Measurements from ENCODE around the gene FILIP1.

Gene FILIP1

GRCh38 chr6:75528423-75528822 lies 34.8 kb upstream of the FILIP1 start:
- no peak overlapping the region for H3K4me3 ChIP-seq (ENCODE audit: low read depth, low read length)
- no peak for TF ChIP-seq CTCF (IDR thresholded peaks at IDR 0.05; ENCODE audit: control insufficient read depth, extremely low read depth, insufficient read depth)
- DNase-seq (ENCODE audit: low read depth): no peak

- peak; percentile 51 for DNase-seq (ENCODE audit: low read depth)
- peak; percentile 79 for TF ChIP-seq CTCF (IDR thresholded peaks at IDR 0.05; ENCODE audit: control insufficient read depth, extremely low read depth, insufficient read depth)
Observed at GRCh38 chr6:75526502-75527127, 33.0 kb upstream of the FILIP1 start.

GRCh38 chr6:75525682-75526081 lies 32.1 kb upstream of the FILIP1 start:
- TF ChIP-seq CTCF (IDR thresholded peaks at IDR 0.05; ENCODE audit: control insufficient read depth, extremely low read depth, insufficient read depth): no peak
- DNase-seq (ENCODE audit: low read depth): no peak
- H3K4me3 ChIP-seq (ENCODE audit: low read depth, low read length): no peak overlapping the region

More at GRCh38 chr6:75526502-75527127, 33.0 kb upstream of the FILIP1 start:
- no peak overlapping the region for H3K4me3 ChIP-seq (ENCODE audit: low read depth, low read length)

GRCh38 chr6:75524322-75524972 lies 30.8 kb upstream of the FILIP1 start:
- peak overlapping the region; percentile 29 for H3K4me3 ChIP-seq (ENCODE audit: low read depth, low read length)
- peak; percentile 87 for DNase-seq (ENCODE audit: low read depth)
- TF ChIP-seq CTCF (IDR thresholded peaks at IDR 0.05; ENCODE audit: control insufficient read depth, extremely low read depth, insufficient read depth): no peak

GRCh38 chr6:75516757-75517156 lies 23.2 kb upstream of the FILIP1 start:
- no peak for DNase-seq (ENCODE audit: low read depth)
- TF ChIP-seq CTCF (IDR thresholded peaks at IDR 0.05; ENCODE audit: control insufficient read depth, extremely low read depth, insufficient read depth): no peak
- no peak overlapping the region for H3K4me3 ChIP-seq (ENCODE audit: low read depth, low read length)

- no peak for TF ChIP-seq CTCF (IDR thresholded peaks at IDR 0.05; ENCODE audit: control insufficient read depth, extremely low read depth, insufficient read depth)
- no peak for DNase-seq (ENCODE audit: low read depth)
- no peak overlapping the region for H3K4me3 ChIP-seq (ENCODE audit: low read depth, low read length)
Observed at GRCh38 chr6:75512591-75512990, 19.0 kb upstream of the FILIP1 start.

- DNase-seq (ENCODE audit: low read depth): no peak
- no peak overlapping the region for H3K4me3 ChIP-seq (ENCODE audit: low read depth, low read length)
- TF ChIP-seq CTCF (IDR thresholded peaks at IDR 0.05; ENCODE audit: control insufficient read depth, extremely low read depth, insufficient read depth): no peak
Observed at GRCh38 chr6:75505424-75505823, 11.8 kb upstream of the FILIP1 start.

Measured in LNCaP clone FGC (cell line).